Astrocyte (in vitro differentiated cells and primary cell): ENCODE measurements around the gene PDCD5.

Source experiments
- EZH2 ChIP-seq: IDR thresholded peaks from 2 replicates; pipeline ENCODE4 v1.6.1; 2012; ENCODE audit warnings: mild to moderate bottlenecking, low read length, inconsistent platforms; ENCODE audit not compliant: insufficient read depth
- TF ChIP-seq, protein P1 (sequence below): IDR thresholded peaks from 2 replicates; pipeline ENCODE4 v1.5.1; 2011; ENCODE audit warnings: low read depth, mild to moderate bottlenecking, inconsistent platforms, low read length, moderate library complexity; ENCODE audit not compliant: insufficient read depth

DNA sequence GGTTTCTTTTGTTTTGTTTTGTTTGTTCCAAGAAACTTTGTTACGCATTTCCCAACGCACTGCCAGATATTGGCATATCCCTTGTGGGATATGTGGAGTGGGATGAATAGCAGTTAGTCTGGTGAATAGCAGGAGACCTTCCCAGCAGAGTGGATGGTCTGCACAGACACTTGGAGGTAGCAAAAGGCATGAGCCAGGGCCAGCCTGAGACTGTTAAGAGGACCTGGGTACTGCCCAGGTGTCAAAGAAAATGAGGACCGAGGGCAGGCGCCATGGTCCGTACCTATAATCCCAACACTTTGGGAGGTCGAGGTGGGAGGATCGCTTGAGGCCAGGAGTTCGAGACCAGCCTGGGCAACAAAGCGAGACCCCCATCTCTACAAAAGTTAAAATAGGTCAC is 13.5 kb upstream of the PDCD5 start:
- TF ChIP-seq, protein P1, sequence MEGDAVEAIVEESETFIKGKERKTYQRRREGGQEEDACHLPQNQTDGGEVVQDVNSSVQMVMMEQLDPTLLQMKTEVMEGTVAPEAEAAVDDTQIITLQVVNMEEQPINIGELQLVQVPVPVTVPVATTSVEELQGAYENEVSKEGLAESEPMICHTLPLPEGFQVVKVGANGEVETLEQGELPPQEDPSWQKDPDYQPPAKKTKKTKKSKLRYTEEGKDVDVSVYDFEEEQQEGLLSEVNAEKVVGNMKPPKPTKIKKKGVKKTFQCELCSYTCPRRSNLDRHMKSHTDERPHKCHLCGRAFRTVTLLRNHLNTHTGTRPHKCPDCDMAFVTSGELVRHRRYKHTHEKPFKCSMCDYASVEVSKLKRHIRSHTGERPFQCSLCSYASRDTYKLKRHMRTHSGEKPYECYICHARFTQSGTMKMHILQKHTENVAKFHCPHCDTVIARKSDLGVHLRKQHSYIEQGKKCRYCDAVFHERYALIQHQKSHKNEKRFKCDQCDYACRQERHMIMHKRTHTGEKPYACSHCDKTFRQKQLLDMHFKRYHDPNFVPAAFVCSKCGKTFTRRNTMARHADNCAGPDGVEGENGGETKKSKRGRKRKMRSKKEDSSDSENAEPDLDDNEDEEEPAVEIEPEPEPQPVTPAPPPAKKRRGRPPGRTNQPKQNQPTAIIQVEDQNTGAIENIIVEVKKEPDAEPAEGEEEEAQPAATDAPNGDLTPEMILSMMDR, result no peak
- TF ChIP-seq EZH2, result no peak
